Measurements from ENCODE around the gene ZMYND8.

- no peak for TF ChIP-seq EZH2 (IDR thresholded peaks at IDR 0.05; ENCODE audit: low read length, missing control alignments)
- TF ChIP-seq, protein P1, sequence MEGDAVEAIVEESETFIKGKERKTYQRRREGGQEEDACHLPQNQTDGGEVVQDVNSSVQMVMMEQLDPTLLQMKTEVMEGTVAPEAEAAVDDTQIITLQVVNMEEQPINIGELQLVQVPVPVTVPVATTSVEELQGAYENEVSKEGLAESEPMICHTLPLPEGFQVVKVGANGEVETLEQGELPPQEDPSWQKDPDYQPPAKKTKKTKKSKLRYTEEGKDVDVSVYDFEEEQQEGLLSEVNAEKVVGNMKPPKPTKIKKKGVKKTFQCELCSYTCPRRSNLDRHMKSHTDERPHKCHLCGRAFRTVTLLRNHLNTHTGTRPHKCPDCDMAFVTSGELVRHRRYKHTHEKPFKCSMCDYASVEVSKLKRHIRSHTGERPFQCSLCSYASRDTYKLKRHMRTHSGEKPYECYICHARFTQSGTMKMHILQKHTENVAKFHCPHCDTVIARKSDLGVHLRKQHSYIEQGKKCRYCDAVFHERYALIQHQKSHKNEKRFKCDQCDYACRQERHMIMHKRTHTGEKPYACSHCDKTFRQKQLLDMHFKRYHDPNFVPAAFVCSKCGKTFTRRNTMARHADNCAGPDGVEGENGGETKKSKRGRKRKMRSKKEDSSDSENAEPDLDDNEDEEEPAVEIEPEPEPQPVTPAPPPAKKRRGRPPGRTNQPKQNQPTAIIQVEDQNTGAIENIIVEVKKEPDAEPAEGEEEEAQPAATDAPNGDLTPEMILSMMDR (conservative IDR thresholded peaks at IDR 0.05 in 1 of 2, IDR thresholded peaks at IDR 0.05 in 1 of 2; ENCODE audit: low read depth in 1 of 2, low read length in 2 of 2), result no peak
Measured at GRCh38 chr20:47327711-47328110, 28.8 kb downstream of the ZMYND8 start.
